DND-41 (cell line): ENCODE measurements around the gene BFSP1.

Source experiments
- ATAC-seq: fragments of 200-7000 bp; cut with Tn5 transposase; 3 replicates; pipeline ENCODE4 v1.9.1; 2021; ENCODE audit warnings: low read depth; ENCODE audit not compliant: insufficient read depth
- DNase-seq: peaks from one replicate; pipeline ENCODE4 v3.0.0-alpha.2; 2020
- H2AFZ ChIP-seq: 2 replicates; pipeline ENCODE4 v1.6.0; 2012; ENCODE audit warnings: low read depth, low read length
- H3K27ac ChIP-seq: 2 replicates; pipeline ENCODE4 v1.5.1; 2012; ENCODE audit warnings: low read length, inconsistent platforms
- H3K27me3 ChIP-seq: fragments of 200-600 bp; sonication (generic); 2 replicates; pipeline ENCODE4 v1.6.0; 2012; ENCODE audit warnings: low read length, mild to moderate bottlenecking, inconsistent platforms; ENCODE audit not compliant: insufficient read depth, poor library complexity
- H3K36me3 ChIP-seq: 2 replicates; pipeline ENCODE4 v1.5.1; 2012; ENCODE audit warnings: low read length, inconsistent platforms; ENCODE audit not compliant: insufficient read depth
- H3K4me1 ChIP-seq: 2 replicates; pipeline ENCODE4 v1.5.1; 2012; ENCODE audit warnings: mild to moderate bottlenecking, low read length; ENCODE audit not compliant: insufficient read depth
- H3K4me2 ChIP-seq: 2 replicates; pipeline ENCODE4 v1.6.0; 2012; ENCODE audit warnings: mild to moderate bottlenecking, moderate library complexity, low read length, inconsistent platforms; ENCODE audit not compliant: insufficient read depth
- H3K4me3 ChIP-seq, 2 experiments: fragments of 200-600 bp in 1 of 2; shearing (Covaris generic) in 1 of 2; 2 replicates each; pipeline ENCODE4 v1.5.1; 2012 to 2016; ENCODE audit warnings: inconsistent platforms in 2 of 2, low read length in 2 of 2, mild to moderate bottlenecking in 2 of 2, low read depth in 1 of 2, moderate library complexity in 1 of 2
- H3K79me2 ChIP-seq: 2 replicates; pipeline ENCODE4 v1.6.0; 2012; ENCODE audit warnings: low read length, inconsistent platforms; ENCODE audit not compliant: insufficient read depth
- H3K9ac ChIP-seq: 2 replicates; pipeline ENCODE4 v1.6.0; 2012; ENCODE audit warnings: low read depth, mild to moderate bottlenecking, inconsistent platforms, low read length, moderate library complexity
- H3K9me3 ChIP-seq: 2 replicates; pipeline ENCODE4 v1.5.1; 2012; ENCODE audit warnings: low read length, moderate library complexity, mild to moderate bottlenecking, inconsistent platforms; ENCODE audit not compliant: insufficient read depth, severe bottlenecking
- H4K20me1 ChIP-seq: 2 replicates; pipeline ENCODE4 v1.6.0; 2012; ENCODE audit warnings: low read length; ENCODE audit not compliant: insufficient read depth
- EZH2 ChIP-seq: IDR thresholded peaks from 3 replicates; pipeline ENCODE4 v1.6.1; 2012; ENCODE audit warnings: borderline replicate concordance, low read depth, mild to moderate bottlenecking, moderate library complexity, low read length, inconsistent platforms; ENCODE audit not compliant: severe bottlenecking
- TF ChIP-seq, protein P1 (sequence below): IDR thresholded peaks from 2 replicates; pipeline ENCODE4 v1.5.1; 2012; ENCODE audit warnings: borderline replicate concordance, low read length, moderate library complexity, mild to moderate bottlenecking; ENCODE audit not compliant: poor library complexity, severe bottlenecking; ENCODE audit errors: extremely low read depth

BFSP1 gene

DNA sequence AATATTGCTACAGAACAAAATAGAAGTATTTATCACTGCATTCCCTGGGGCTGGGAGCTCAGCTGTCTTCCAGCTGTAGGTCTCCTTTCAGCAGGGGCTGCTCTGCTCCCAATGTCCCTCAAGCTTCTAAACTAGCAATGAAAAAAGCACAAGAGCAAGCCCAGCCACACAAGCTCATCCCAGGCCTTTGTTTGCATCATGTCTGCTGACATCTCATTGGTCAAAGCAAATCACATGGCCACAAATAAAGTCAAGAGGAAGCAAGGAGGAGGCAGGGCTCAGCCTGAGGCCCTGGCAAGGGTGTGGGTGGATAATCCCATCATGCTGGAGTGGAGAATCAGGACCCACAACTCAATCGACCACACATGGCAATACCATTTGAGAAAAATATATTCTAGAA, 2.2 kb upstream of the BFSP1 start:
- Histone ChIP-seq H3K9ac (no peak overlapping the region), H3K9me3 (no peaks in the 10 kb centered on the region), H2AFZ (peak overlapping the region; percentile 31; the same call in 1 of the 2 replicates), H3K4me1 (no peaks in the 10 kb centered on the region), H3K36me3 (no peaks in the 10 kb centered on the region), H3K4me2 (no peak overlapping the region), H3K27ac (no peak overlapping the region), H4K20me1 (no peaks in the 10 kb centered on the region), H3K27me3 (peaks cover 1% of the 10 kb centered on the region), H3K79me2 (no peaks in the 10 kb centered on the region), H3K4me3 (no peak overlapping the region)
- ATAC-seq (peak; percentile 57; the same call in 1 of the 3 replicates), DNase-seq (peak; percentile 13)
- TF ChIP-seq, protein P1, sequence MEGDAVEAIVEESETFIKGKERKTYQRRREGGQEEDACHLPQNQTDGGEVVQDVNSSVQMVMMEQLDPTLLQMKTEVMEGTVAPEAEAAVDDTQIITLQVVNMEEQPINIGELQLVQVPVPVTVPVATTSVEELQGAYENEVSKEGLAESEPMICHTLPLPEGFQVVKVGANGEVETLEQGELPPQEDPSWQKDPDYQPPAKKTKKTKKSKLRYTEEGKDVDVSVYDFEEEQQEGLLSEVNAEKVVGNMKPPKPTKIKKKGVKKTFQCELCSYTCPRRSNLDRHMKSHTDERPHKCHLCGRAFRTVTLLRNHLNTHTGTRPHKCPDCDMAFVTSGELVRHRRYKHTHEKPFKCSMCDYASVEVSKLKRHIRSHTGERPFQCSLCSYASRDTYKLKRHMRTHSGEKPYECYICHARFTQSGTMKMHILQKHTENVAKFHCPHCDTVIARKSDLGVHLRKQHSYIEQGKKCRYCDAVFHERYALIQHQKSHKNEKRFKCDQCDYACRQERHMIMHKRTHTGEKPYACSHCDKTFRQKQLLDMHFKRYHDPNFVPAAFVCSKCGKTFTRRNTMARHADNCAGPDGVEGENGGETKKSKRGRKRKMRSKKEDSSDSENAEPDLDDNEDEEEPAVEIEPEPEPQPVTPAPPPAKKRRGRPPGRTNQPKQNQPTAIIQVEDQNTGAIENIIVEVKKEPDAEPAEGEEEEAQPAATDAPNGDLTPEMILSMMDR = no peak
- no peak for TF ChIP-seq EZH2

- no peak overlapping the region for H3K4me2 ChIP-seq
- H3K36me3 ChIP-seq = no peaks in the 10 kb centered on the region
- no peaks in the 10 kb centered on the region for H3K4me1 ChIP-seq
- no peak for DNase-seq
- peaks cover 6% of the 10 kb centered on the region for H3K27me3 ChIP-seq
- TF ChIP-seq, protein P1 = no peak
- no peak for TF ChIP-seq EZH2
- no peak overlapping the region for H2AFZ ChIP-seq
- no peak overlapping the region for H3K27ac ChIP-seq
- no peaks in the 10 kb centered on the region for H3K9me3 ChIP-seq
- no peak for ATAC-seq
- H4K20me1 ChIP-seq = no peaks in the 10 kb centered on the region
- no peak overlapping the region for H3K9ac ChIP-seq
- no peaks in the 10 kb centered on the region for H3K79me2 ChIP-seq
- no peak overlapping the region for H3K4me3 ChIP-seq
These were observed 466 bp upstream of the BFSP1 start for GRCh38 chr20:17531665-17532025.

GRCh38 chr20:17530153-17530552, 1.0 kb downstream of the BFSP1 start:
- no peak overlapping the region for H3K4me3 ChIP-seq
- ATAC-seq = no peak
- no peak for DNase-seq
- no peaks in the 10 kb centered on the region for H3K9me3 ChIP-seq
- no peak overlapping the region for H3K4me2 ChIP-seq
- no peak overlapping the region for H3K9ac ChIP-seq
- no peaks in the 10 kb centered on the region for H3K79me2 ChIP-seq
- H3K4me1 ChIP-seq = no peaks in the 10 kb centered on the region
- no peaks in the 10 kb centered on the region for H4K20me1 ChIP-seq
- H3K36me3 ChIP-seq = no peaks in the 10 kb centered on the region
- no peak overlapping the region for H3K27ac ChIP-seq
- TF ChIP-seq, protein P1 = no peak
- peaks cover 6% of the 10 kb centered on the region for H3K27me3 ChIP-seq
- H2AFZ ChIP-seq = no peak overlapping the region

DNA sequence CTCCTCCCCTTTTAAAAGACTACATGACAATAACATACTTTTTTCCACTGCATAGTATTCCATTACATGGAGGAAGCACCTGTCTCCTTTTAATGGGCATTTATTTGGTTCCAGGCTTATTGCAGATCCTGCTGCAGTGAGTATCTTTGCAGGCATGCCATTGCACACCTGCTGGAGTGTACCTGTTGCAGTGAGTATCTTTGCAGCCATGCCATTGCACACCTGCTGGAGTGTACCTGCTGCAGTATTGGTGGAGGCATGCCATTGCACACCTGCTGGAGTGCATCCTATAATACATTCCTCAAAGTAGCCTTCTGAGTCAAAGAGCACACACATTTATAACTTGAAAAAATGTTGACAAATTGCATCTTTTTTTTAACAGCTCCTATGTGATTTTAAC, 1.6 kb downstream of the BFSP1 start:
- Histone ChIP-seq H2AFZ (no peak overlapping the region), H3K27ac (no peak overlapping the region), H3K79me2 (no peaks in the 10 kb centered on the region), H3K9me3 (no peaks in the 10 kb centered on the region), H3K36me3 (no peaks in the 10 kb centered on the region), H4K20me1 (no peaks in the 10 kb centered on the region), H3K4me2 (no peak overlapping the region), H3K9ac (no peak overlapping the region), H3K4me1 (no peaks in the 10 kb centered on the region), H3K27me3 (peaks cover 6% of the 10 kb centered on the region), H3K4me3 (no peak overlapping the region)
- TF ChIP-seq EZH2 = no peak
- TF ChIP-seq, protein P1 = no peak
- ATAC-seq (no peak), DNase-seq (no peak)
